HCT116 (cell line): ENCODE results near the gene CDHR3. TPM values are rescaled to one million over a fixed set of nuclear protein-coding genes. Genes with fewer than 3 reads are reported as not detected.

Experiments used
- ATAC-seq: fragments of 200-7000 bp; cut with Tn5 transposase; 2 replicates; pipeline ENCODE4 v1.9.1; 2020; ENCODE audit warnings: mild to moderate bottlenecking, moderate library complexity
- BruUV-seq: library from RNA; stranded (reverse); fragments of 400-500 nt; replicated peaks from 2 replicates; lab custom pipeline; 2021; lab: Mats Ljungman, UMichigan
- CTCF ChIA-PET: fragments of 300-600 bp; sonication (Branson Sonifier 250); formaldehyde crosslinking; loops from one replicate; lab custom pipeline; 2021; ENCODE audit warnings: antibody characterized with exemption; lab: Charles Lee
- POLR2A ChIA-PET: fragments of 300-600, 350-600 bp; sonication (Branson Sonifier 250); formaldehyde crosslinking; loops from one replicate; lab custom pipeline; 2021; ENCODE audit warnings: antibody characterized with exemption; lab: Charles Lee
- RAD21 ChIA-PET, 2 experiments: fragments of 300-600 bp; sonication (Branson Sonifier 250); formaldehyde crosslinking; loops; one replicate each; lab custom pipeline; 2023; ENCODE audit warnings: low total read pairs in 2 of 2; ENCODE audit not compliant: uncharacterized antibody in 2 of 2, unreplicated experiment in 2 of 2, low non-redundant PET in 1 of 2; lab: Charles Lee
- DNase-seq: peaks from one replicate; pipeline ENCODE4 v3.0.0-alpha.2; 2010; ENCODE audit warnings: low read depth, low spot score
- H2AFZ ChIP-seq: fragments of 200-600 bp; shearing (Covaris generic), sonication (generic); 2 replicates; pipeline ENCODE4 v1.6.1; 2017; ENCODE audit warnings: low read depth, mixed run types, mixed read lengths, antibody characterized with exemption, low read length; ENCODE audit not compliant: poor library complexity, severe bottlenecking
- H3K27ac ChIP-seq: 2 replicates; pipeline ENCODE4 v1.5.1; 2012; ENCODE audit warnings: low read depth, low read length
- H3K27me3 ChIP-seq: fragments of 200-600 bp; sonication (generic); 2 replicates; pipeline ENCODE4 v1.6.1; 2016; ENCODE audit warnings: mixed run types, low read length, mixed read lengths; ENCODE audit not compliant: insufficient read depth
- H3K36me3 ChIP-seq, 2 experiments: fragments of 200-500 bp in 1 of 2; fragments of 200-600 bp in 1 of 2; sonication (Bioruptor generic) in 1 of 2; sonication (generic) in 1 of 2; 2 replicates each; pipeline versions ENCODE4 v1.5.1 to v1.6.1; 2014 to 2016; ENCODE audit warnings: low read length in 2 of 2, inconsistent platforms in 1 of 2, mixed read lengths in 1 of 2, mixed run types in 1 of 2; ENCODE audit not compliant: insufficient read depth in 2 of 2, control insufficient read depth in 1 of 2
- H3K4me1 ChIP-seq, 2 experiments: fragments of 200-600 bp in 1 of 2; sonication (generic) in 1 of 2; 2 replicates each; pipeline versions ENCODE4 v1.5.1 to v1.6.1; 2012 to 2017; ENCODE audit warnings: low read length in 2 of 2, inconsistent platforms in 1 of 2, mild to moderate bottlenecking in 1 of 2, mixed read lengths in 1 of 2, mixed run types in 1 of 2, moderate library complexity in 1 of 2; ENCODE audit not compliant: insufficient read depth in 2 of 2, control insufficient read depth in 1 of 2
- H3K4me2 ChIP-seq: fragments of 200-600 bp; sonication (generic); 2 replicates; pipeline ENCODE4 v1.6.1; 2017; ENCODE audit warnings: mixed run types, low read length, mixed read lengths
- H3K4me3 ChIP-seq, 2 experiments: fragments of 200-600 bp in 1 of 2; sonication (generic) in 1 of 2; replicated peaks in 1 of 2; 2 replicates each; pipeline ENCODE4 v1.5.1; 2011 to 2016; ENCODE audit warnings: low read length in 2 of 2, control low read depth in 1 of 2, low read depth in 1 of 2, mild to moderate bottlenecking in 1 of 2, mixed read lengths in 1 of 2, mixed run types in 1 of 2
- H3K79me2 ChIP-seq: fragments of 200-600 bp; sonication (generic); 2 replicates; pipeline ENCODE4 v1.6.1; 2017; ENCODE audit warnings: mild to moderate bottlenecking, mixed run types, low read length, moderate library complexity, mixed read lengths; ENCODE audit not compliant: insufficient read depth
- H3K9ac ChIP-seq: fragments of 200-600 bp; sonication (generic); 2 replicates; pipeline ENCODE4 v1.6.1; 2016; ENCODE audit warnings: low read length, mixed read lengths
- H3K9me2 ChIP-seq: fragments of 200-600 bp; sonication (generic), shearing (Covaris generic); 2 replicates; pipeline ENCODE4 v1.6.1; 2017; ENCODE audit warnings: mixed run types, mild to moderate bottlenecking, moderate library complexity; ENCODE audit not compliant: insufficient read depth
- H3K9me3 ChIP-seq, 2 experiments: fragments of 200-500 bp in 1 of 2; fragments of 200-600 bp in 1 of 2; sonication (Bioruptor generic) in 1 of 2; sonication (generic) in 1 of 2; 2 replicates each; pipeline ENCODE4 v1.6.1; 2014 to 2017; ENCODE audit warnings: low read length in 2 of 2, mixed read lengths in 2 of 2, inconsistent platforms in 1 of 2, low read depth in 1 of 2, mild to moderate bottlenecking in 1 of 2, mixed run types in 1 of 2, moderate library complexity in 1 of 2; ENCODE audit not compliant: control insufficient read depth in 1 of 2, insufficient read depth in 1 of 2
- H4K20me1 ChIP-seq: fragments of 200-600 bp; sonication (generic), shearing (Covaris generic); 2 replicates; pipeline ENCODE4 v1.6.1; 2017; ENCODE audit warnings: mixed run types, mild to moderate bottlenecking, moderate library complexity; ENCODE audit not compliant: insufficient read depth
- ATF3 ChIP-seq: IDR thresholded peaks from 2 replicates; pipeline ENCODE4 v1.6.1; 2012
- CBX3 ChIP-seq: IDR thresholded peaks from 2 replicates; pipeline ENCODE4 v1.6.1; 2012; ENCODE audit warnings: low read depth
- CEBPB ChIP-seq: IDR thresholded peaks from 2 replicates; pipeline ENCODE4 v1.6.1; 2012; ENCODE audit warnings: low read depth
- CTCF ChIP-seq, 3 experiments: fragments of 200-600 bp in 1 of 3; sonication (generic) in 1 of 3; IDR thresholded peaks in 2 of 3; conservative IDR thresholded peaks in 1 of 3; 2 replicates each; pipeline ENCODE4 v1.5.1; 2012 to 2017; ENCODE audit warnings: low read depth in 2 of 3, low read length in 2 of 3, antibody characterized with exemption in 1 of 3, borderline replicate concordance in 1 of 3, control low read depth in 1 of 3, mild to moderate bottlenecking in 1 of 3, mixed read lengths in 1 of 3, mixed run types in 1 of 3, moderate library complexity in 1 of 3; ENCODE audit not compliant: insufficient read depth in 1 of 3
- EGR1 ChIP-seq: IDR thresholded peaks from 2 replicates; pipeline ENCODE4 v1.6.1; 2012; ENCODE audit warnings: low read depth
- EZH2phosphoT487 ChIP-seq: fragments of 200-600 bp; IDR thresholded peaks from 2 replicates; pipeline ENCODE4 v1.6.1; 2018; ENCODE audit warnings: antibody characterized with exemption, borderline replicate concordance
- FOSL1 ChIP-seq: IDR thresholded peaks from 2 replicates; pipeline ENCODE4 v1.6.1; 2012; ENCODE audit warnings: low read depth
- JUND ChIP-seq: IDR thresholded peaks from 2 replicates; pipeline ENCODE4 v1.6.1; 2012
- MAX ChIP-seq: IDR thresholded peaks from 2 replicates; pipeline ENCODE4 v1.6.1; 2012
- POLR2A ChIP-seq: IDR thresholded peaks from 2 replicates; pipeline ENCODE4 v1.7.0; 2011; ENCODE audit warnings: borderline replicate concordance; ENCODE audit not compliant: insufficient read depth, insufficient read length; ENCODE audit errors: extremely low read depth
- REST ChIP-seq: IDR thresholded peaks from 2 replicates; pipeline ENCODE4 v1.6.1; 2012; ENCODE audit warnings: low read depth
- SIN3A ChIP-seq: IDR thresholded peaks from 2 replicates; pipeline ENCODE4 v1.6.1; 2012; ENCODE audit warnings: low read depth
- SP1 ChIP-seq: IDR thresholded peaks from 2 replicates; pipeline ENCODE4 v1.6.1; 2012; ENCODE audit warnings: low read depth
- TCF7L2 ChIP-seq: IDR thresholded peaks from 2 replicates; pipeline ENCODE4 v1.7.0; 2011; ENCODE audit warnings: borderline replicate concordance, inconsistent platforms; ENCODE audit not compliant: insufficient read depth, insufficient read length; ENCODE audit errors: extremely low read depth
- YY1 ChIP-seq: IDR thresholded peaks from 2 replicates; pipeline ENCODE4 v1.6.1; 2011; ENCODE audit warnings: low read length, low read depth, moderate library complexity, mild to moderate bottlenecking; ENCODE audit not compliant: insufficient replicate concordance; ENCODE audit errors: extremely low read depth
- ZBTB33 ChIP-seq: IDR thresholded peaks from 2 replicates; pipeline ENCODE4 v1.6.1; 2011; ENCODE audit warnings: mild to moderate bottlenecking, low read length, moderate library complexity; ENCODE audit not compliant: insufficient replicate concordance; ENCODE audit errors: extremely low read depth
- ZFX ChIP-seq: fragments of 450-650 bp; IDR thresholded peaks from 2 replicates; pipeline ENCODE4 v1.6.1; 2017
- ZNF274 ChIP-seq: fragments of 200-500 bp; sonication (Bioruptor generic); IDR thresholded peaks from 2 replicates; pipeline ENCODE4 v1.6.1; 2014; ENCODE audit warnings: mild to moderate bottlenecking, low read depth, low read length, inconsistent platforms
- intact Hi-C: fragments of 100-400 bp; cut with micrococcal nuclease; formaldehyde crosslinking; loops from 2 replicates; pipeline ENCODE4 v1.10.0; 2022
- total RNA-seq: library from RNA; stranded (reverse); gene quantifications from one replicate; pipeline ENCODE4 v1.2.1, GENCODE V29; 2021; ENCODE audit not compliant: unreplicated experiment

The CDHR3 gene
- total RNA-seq, 1 experiment from 2014 or later = 5.5 TPM

- Histone ChIP-seq H3K79me2 (no peaks in the 10 kb centered on the region), H4K20me1 (no peaks in the 10 kb centered on the region), H3K4me3 (peak overlapping the region; percentile 22 to 49), H3K9me2 (no peaks in the 10 kb centered on the region), H3K9ac (peak overlapping the region; percentile 52), H3K4me2 (peak overlapping the region; percentile 87), H3K27me3 (no peaks in the 10 kb centered on the region), H3K36me3 (no peaks in the 10 kb centered on the region), H2AFZ (peak overlapping the region; percentile 84), H3K27ac (peak overlapping the region; percentile 55), H3K9me3 (no peaks in the 10 kb centered on the region), H3K4me1 (peaks cover 15 to 40% of the 10 kb centered on the region in 2 experiments)
- BruUV-seq = no TSS peak
- POLR2A ChIA-PET = interaction anchor here (0.8 to 1.3 kb wide), 2 partner anchors 47 to 89 kb away, joined by 3 to 5 read pairs; partner anchors contain the start of gene SYPL1
- ATAC-seq = peak; percentile 95
- intact Hi-C loops = no loop called here
- CTCF ChIA-PET = interaction anchor here (1.3 to 2.7 kb wide), 2 partner anchors 8 to 89 kb away, joined by 5 to 14 read pairs; no protein-coding TSS in a partner anchor
- RAD21 ChIA-PET = no interaction called here
- peak; percentile 82 for DNase-seq
- TF ChIP-seq EZH2phosphoT487 (no peak), CEBPB (no peak), SIN3A (no peak), EGR1 (no peak), TCF7L2 (no peak), ATF3 (no peak), ZNF274 (no peak), MAX (peak; percentile 90), CTCF (IDR thresholded peaks at IDR 0.05 in 2 of 3, conservative IDR thresholded peaks at IDR 0.05 in 1 of 3; ENCODE audit: borderline replicate concordance in 1 of 3, insufficient read depth in 1 of 3, low read depth in 2 of 3, low read length in 2 of 3) (0 out of 6 replicates have a peak, but pooled peaks of 1 of the 3 experiments have one; percentile 4), REST (no peak), POLR2A (peak; percentile 35), ZBTB33 (no peak), YY1 (peak; percentile 70), ZFX (peak; percentile 33; the same call in 1 of the 2 replicates), JUND (peak; percentile 85), CBX3 (no peak), FOSL1 (peak; percentile 86), SP1 (peak; percentile 67)
These were observed 101.9 kb downstream of the CDHR3 start for GRCh38 chr7:106064771-106065574.
